GM19455 (cell line): ENCODE measurements around the gene ZNF609.
A peak's percentile ranks its signal among the peaks of the same experiment; 100 is the strongest.

Source experiments
- ATAC-seq: cut with Tn5 transposase; IDR thresholded peaks from one replicate; pipeline ENCODE4 v1.9.1; 2021; ENCODE audit not compliant: unreplicated experiment

Gene ZNF609

DNA sequence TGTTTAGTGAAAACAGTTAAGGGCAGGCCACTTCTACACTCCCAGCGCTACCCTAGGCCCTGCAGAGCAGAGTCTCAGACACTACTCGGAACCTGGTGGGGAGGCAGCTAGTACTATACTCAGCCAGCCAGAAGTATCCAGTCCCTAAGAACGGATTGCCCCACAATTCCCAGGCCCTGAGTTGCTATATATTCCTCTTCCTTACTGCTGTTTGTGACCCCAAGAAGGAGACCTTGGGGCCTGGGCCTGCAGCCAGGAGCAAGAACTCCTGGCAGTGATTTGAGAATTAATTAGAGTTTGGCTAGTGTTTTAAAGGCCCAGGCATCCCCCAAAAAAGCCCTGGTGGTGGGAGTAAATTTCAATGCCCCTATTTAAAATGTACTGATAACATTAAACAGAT, 227.3 kb downstream of the ZNF609 start:
- ATAC-seq: no peak

DNA sequence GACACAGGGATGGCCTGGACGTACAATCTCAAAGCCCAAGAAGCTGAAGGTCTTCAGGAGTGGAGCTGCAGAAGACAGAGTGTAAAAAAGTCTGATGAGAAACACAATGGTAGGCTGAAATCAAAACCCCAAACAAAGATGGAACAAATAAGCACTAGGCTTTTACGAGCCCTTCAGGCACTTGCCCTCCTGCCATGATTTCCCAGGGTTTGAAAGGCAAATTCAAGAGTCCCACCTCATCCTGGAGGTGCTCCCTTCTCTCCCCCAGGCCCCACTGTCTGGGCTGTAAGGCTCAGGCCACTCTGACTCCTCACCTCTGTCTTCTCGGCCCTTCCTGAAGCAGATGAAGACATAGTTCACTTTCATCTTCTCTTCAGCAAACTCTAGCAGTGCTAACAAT, 228.4 kb downstream of the ZNF609 start:
- no peak for ATAC-seq

DNA sequence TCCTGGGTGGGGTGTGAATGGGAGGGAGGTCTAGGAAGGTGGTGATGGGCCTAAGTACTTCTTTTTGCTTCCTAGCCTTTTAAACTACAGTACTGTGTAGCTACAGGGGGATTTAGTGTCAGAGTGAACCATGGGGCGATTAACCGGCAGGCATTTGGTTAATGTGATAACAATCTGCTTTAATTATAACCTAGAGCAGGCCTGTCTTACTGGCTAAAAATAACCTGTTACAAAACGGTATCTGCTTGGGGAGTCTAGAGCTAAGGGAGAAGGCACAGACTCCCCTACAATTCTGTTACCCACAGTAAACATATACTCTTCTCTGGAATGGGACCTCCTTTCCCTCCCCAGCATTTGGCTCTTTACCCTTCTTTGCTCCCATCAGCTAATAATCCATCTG, 229.6 kb downstream of the ZNF609 start:
- no peak for ATAC-seq

DNA sequence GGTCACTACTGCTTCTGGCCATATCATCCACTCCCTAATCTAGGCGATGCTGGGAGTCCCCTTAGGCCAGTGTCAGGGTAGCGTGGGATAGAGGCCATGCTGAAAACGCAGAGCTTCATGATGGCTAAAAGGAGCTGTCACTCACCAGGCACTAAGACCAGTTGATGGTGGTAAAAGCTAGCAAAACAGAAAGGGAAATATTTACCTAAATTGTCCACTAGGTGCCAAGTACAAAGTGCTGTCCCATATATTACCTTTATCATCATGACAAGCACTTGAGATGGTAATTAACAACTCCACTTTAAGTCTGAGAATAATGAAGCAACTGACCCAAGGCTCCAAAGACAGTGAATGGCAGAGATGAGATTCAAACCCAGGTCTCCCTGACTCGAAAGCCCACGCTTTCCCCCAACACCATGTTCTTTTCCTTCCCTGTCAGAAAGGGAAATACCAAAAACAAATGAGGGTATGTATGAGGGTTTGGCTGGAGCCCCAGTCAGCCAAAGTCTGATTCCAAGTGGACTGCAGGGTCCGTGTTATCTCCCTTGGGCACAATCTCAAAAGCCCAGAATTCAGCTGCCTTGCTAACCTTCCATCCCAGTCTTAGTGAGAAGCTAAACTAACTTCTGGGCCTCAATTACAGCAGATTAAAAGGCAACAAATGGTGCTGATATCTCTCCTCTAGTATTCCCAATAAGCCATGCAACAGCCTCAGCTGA, 230.4 kb downstream of the ZNF609 start:
- ATAC-seq: no peak

DNA sequence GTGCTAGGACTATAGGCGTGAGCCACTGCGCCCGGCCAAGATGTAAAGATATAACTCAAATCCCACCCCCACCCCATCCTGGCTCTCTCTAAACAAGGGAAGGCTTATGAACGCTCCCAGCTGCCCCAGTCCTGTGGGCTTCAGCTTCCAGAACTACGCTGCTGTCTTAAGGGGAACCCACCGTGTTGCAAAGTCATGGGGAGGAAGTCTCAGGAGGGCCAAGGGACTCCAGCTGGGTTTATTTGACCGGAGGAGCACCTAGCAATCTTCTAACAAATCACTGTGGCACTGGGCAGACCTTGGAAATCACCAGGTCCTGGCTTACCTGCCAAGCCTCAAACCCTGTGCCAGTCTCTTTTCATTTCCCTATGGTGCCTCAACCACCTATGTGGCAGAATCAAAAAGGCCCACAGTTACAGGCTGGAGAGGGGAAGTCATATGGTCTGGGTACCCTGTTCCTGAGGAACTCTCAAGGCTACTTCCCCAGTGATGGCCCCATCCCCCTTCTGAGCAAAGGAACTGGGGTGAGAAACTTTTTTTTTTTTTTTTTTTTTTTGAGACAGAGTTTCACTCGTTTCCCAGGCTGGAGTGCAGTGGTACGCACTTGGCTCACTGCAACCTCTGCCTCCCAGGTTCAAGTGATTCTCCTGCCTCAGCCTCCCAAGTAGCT, 231.7 kb downstream of the ZNF609 start:
- ATAC-seq: no peak

DNA sequence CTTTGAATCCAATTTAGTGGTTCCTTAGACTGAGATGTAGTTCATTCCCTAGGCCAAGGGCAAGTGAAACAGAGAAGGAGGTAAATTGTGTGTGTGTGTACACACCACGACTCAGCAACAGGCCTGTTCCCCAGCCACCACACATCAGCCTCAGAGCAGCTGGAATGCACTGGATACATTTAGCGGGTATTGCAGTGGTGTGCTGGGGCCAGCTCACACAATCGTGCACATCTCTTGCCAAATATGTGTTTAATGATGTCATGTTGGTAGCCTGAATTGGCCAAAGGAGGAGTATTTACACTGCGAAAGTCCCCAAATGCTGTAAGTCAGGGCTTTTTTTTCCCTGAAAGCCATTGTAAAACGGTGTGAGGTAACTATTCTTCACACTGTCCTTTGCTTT, 232.8 kb downstream of the ZNF609 start:
- no peak for ATAC-seq

DNA sequence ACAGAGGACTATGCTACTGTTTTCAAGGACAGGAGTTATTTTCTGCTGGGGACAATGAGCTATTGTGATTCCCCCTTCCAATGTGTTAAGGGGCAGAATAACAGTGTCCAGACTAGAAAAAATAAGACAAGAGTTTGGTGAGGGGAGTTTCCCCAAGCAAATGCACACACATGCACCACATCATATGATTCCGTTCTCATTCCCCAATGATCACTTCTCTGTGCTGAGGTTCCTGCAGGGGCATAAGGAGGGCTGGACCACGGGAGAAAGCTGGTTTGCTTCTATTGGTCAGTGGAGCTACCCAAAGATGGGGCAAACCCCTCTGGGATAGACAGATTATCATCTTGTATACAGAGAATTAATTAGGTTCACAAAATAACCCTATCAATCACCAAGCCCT, 234.4 kb downstream of the ZNF609 start:
- ATAC-seq: no peak

DNA sequence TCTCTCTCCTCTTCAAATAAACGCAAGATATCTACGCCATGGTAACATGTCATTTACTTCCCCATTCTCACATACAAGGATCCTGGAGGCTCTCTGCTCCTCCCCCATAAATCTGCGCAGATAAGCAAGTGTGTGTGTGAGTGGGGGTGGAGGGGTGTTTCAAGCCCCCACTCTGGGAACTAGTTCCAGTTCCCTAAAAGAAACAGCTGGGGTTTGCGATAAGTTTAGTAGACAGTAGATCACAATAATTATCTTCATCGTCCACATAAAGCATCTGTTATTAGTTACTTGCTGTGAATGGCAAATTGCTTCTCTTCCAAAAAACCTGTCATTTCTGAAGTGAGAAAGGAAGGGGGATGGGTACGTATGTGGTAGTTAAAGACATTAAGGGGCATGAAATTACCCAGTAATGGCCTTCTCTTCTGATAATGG, 235.2 kb downstream of the ZNF609 start:
- no peak for ATAC-seq

DNA sequence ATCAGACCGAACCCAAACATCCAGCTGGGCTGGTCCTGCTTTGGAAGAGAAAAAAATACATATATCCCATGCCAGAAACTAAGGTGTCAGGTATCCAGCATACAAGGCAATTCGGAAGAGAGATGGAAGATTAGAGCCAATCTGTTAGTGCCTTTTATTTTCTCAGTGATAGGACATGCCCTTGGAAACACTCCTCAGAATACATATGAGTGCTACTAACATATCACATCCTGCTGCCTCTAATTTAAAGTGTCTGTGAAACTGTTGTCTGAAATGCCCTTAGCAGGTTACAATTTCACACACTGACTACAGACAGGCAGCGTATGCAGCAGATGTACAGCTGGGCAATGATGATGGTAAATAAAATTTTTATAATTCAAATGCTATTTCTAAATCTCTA, 236.1 kb downstream of the ZNF609 start:
- ATAC-seq: no peak

DNA sequence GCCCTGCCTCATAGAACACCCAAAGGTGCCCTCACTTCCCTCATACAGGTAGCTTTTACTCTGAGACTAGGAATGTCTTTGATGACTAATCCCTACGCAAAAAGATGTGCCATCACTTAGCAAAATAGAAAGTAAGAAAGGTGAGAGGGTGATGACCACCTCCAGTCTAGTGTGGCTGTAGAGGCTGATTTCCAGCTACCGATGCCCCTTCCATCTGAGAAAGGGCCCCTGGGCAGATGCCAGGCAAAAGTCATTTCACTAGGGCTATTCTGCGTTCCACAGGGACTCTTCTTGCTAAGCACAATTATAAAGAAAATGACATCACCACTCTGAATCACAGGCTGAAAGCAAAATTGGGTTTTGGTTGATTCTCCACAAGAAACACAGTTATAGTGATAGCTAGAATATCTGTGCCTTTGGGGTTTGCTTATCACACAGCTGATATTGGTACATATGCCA, 237.6 kb downstream of the ZNF609 start:
- no peak for ATAC-seq

DNA sequence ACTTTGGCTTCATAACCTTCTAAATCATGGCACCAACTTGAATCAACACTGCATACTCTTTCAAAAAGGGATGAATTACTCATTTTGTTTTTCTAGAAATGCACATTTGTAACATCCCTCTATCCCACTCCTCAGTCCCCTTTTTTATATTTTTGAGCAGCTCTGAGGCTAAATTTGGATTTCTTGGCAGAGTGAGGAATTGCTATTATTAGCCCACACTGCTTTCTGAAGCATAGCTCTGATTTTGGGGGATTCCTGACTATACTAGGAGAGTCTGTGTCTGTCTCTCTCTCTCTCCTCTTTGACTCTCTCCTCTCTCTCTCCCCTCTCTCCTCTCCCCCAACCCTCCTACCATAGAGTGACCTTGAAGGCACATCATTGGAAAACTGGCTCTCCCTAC, 238.4 kb downstream of the ZNF609 start:
- no peak for ATAC-seq

DNA sequence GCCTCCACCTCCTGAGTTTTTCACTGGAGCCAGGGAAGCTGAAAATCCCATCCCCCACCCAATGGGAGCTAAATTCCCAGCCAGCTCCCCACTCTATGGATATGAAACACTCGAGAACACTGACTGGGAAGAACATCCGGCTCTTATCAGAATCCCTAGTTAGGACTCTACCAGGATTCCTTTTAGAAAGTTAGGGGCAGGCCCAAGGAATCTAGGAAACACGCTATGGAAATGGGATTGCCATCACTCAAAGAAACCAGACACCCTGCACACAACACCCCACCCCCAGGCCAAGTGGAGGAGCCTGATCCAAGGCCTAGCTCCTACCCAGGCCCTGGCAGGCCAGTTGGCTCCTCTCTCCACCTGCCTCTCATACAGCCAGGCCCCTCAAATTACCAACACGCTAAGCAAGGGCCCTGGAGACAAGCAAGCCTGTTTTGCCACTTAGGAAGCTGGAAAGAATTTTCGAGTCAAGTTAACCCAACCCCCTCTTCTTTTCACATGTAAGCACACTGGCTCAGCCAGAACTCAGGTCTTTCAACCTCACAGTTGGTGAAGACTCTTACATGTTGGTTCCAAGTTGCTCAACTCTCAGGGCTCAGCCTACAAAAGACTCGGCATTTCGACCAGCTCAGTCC, 239.5 kb downstream of the ZNF609 start:
- no peak for ATAC-seq

DNA sequence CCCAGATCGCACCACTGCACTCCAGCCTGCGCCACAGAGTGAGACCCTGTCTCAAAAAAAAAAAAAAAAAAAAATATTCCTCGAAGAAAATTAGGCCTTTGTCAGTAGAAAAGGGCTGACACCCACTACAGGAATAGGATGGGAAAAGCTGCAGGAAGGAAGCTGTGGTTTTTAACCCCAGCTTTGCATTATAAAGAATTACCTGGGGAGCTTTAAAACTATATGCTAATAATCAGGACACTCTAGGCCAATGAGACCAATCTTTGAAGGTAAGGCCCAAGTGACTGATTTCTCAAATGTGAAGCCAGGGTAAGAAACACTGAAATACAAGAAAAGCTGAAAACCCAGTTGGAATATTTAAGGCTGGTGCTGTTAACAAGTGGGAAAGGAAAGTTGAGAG, 240.7 kb downstream of the ZNF609 start:
- ATAC-seq: no peak

DNA sequence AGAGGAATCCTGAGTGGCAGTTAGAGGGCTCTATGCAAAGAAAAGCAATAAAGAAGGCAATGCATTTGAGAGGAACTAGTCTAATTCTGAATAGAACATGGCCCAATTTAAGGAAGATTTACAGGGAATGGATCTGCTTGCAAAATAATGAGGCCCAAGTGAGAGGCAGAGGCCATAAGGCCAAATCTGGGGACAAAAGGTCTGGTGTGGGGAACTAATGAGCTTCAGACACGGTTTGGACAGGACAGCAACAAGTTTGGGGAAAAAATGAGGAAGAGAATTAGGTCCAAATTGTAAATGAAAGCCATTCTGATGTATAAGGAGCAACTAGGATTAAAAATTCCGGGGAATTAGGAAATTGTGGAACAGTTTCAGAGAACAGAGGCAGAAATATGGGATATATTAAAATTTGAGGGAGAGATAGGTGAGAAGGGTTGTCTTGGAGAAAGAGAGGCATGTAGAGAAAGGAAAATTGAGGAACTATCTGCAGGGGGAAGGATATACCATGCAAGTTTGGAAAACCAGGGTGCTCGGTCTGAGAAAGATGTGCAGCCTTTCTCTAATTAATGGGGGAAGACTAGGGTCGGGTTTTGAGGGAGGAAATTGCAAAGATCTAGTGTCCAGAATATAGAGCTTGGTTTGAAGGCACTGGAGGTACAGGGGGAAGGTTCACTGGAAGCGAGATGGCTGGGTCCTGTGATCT, 241.3 kb downstream of the ZNF609 start:
- ATAC-seq: no peak

DNA sequence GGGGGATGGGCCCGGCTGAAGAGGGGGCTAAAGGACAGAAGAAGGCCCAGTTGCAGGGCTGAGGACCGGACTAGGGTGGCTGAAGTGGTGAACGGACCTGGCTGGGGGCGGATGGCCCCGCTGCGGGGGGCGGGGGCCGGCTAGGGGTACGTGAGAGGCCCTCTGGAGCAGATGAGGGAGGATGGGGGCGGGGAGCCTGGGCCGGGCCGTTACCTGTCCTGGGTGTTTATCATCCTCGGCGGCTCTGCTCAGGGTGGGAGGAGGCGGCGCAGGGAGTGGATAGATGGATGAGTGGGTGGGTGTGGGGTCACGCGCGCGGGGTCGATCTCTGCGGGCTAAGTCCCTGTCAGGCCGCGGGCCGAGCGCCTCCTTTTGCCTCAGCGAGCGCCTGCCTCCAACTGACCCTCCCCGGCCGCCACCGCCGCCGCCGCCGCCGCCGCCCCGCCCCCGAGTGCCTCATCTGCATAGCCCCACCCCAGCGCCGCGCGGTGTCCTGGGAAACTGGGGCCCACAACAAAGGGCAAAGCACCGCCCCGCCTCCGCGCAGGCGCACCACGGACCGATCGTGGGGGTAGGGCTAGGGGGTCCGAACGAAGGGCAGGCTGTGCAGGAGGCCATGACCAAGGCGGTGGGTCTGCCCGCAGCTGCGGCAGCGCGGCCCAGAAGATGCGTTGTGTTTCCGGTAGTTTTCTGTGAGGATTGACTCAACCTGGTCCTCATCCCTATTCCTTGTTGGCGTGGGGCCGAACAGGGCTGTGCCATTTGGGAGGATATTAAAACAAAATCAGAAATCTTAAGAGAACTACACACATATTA, 242.6 kb downstream of the ZNF609 start:
- peak; percentile 78 for ATAC-seq

DNA sequence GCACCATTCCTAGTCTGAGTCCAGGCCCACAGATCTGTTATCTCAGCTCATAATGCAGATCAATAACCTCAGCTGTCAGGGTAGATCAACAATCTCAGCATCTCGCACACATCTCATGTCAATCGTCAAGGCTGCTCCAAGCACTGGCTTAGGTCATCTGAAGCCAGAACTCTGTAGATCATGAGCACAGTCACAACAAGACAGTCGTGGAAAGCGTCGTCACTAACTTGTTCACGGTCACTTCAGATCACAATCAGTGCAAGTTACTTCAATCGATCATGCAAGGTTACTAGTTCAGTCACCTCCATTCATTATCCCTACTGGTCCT, 243.2 kb downstream of the ZNF609 start:
- no peak for ATAC-seq

DNA sequence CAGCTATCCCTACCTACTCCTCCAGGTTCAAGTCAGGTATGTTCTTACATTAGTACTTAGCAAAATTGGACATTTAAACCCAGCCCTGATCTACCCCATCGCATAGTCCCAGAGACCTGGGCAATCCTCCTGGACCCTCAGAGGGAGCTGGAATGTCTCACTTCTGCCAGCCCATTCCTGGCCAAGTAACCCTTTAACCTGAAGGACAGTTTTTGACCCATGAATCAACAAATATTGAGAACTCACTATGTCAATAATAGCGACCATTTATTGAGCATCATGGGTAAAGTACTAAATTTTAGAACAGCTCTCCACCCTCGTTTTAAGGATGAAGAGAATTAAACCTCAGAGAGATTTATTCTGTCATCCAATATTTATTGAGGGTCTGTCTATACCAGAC, 244.6 kb downstream of the ZNF609 start:
- ATAC-seq: no peak

DNA sequence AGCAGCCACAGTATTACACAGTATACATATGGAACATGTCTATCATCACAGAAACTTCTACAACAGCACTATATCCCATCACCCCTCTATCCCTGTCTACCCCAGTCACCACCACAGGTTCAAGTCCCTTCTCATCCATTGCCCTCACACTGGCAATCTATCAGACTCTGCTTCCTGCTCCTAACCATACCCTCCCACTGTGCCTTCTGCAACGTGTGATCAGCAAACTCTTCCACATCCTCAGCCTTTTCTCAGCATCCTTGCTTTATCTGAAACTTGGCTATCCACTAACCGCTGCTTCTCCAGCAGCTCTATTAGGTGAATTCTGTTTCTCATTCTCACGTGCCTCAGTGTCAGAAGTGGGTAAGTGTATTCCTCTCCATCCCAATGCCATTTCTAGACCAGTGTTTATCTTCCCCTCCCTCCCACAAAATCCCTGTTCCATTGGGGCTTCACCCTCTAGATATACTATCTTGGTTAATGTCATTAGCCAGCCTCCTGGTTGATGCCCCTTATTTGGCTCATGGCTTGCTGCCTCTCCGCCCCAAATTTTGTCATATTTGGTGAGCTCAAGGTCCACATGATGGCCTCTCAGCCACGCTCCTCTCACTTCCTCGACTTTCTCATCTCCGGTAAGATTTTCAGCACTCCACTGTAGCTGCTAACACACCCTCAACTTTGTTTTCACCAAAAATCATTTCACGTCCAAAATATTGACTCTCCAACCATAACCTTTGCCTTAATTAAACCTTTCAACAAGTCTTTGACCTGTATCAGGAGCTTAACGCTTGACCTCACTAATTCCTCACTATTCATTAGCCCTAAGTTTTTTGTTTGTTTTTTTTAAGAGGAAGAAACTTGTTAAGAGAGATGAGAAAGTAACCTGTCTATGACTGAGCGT, 245.9 kb downstream of the ZNF609 start:
- no peak for ATAC-seq

DNA sequence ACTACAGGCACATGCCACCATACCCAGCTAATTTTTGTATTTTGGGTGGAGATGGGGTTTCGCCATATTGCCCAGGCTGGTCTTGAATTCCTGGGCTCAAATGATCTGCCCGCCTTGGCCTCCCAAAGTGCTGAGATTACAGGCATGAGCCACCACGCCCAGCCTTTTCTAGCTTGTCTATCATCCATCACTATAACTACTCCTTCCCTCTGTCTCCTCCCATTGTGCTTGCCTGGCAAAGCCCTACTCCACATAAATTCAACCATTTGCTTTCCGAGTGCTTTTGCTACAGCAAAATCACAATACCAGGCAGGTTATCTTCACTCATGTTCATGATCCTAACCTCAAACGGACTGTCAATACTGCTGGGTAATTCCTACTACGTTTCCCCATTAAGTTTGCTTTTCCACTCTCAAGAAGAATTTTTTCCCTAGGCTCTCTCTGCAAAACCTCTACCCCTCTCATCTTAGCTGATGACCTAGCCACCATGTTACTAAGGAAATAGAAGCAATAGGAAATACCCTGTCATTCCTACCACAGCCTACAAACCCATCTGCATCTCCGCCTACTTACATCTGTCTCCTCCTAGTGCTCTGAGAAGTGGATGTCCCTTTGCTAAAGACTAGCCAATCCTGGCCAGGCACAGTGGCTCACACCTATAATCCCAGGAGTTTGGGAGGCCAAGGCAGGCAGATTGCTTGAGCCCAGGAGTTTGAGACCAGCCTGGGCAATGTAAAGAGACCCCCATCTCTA, 250.5 kb downstream of the ZNF609 start:
- ATAC-seq: no peak
